T-helper 2 cell treated with Interferon-gamma antibody and Interleukin-4, amounts not matched to agents 5 μg/mL and 100 μg/mL, for 36 hours (primary cell): ENCODE data around the gene AFAP1.

Experiments
- DNase-seq: peaks from one replicate; pipeline ENCODE4 v3.0.0; 2021; ENCODE audit warnings: low spot score
- H3K27ac Mint-ChIP-seq: one replicate; pipeline ENCODE4 v1.8.0; 2021; ENCODE audit warnings: mild to moderate bottlenecking, mixed read lengths
- H3K27me3 Mint-ChIP-seq: one replicate; pipeline ENCODE4 v1.8.0; 2021; ENCODE audit warnings: low read depth, mixed read lengths
- H3K36me3 Mint-ChIP-seq: one replicate; pipeline ENCODE4 v1.8.0; 2021; ENCODE audit warnings: low read depth, mixed read lengths
- H3K4me1 Mint-ChIP-seq: one replicate; pipeline ENCODE4 v1.8.0; 2021; ENCODE audit warnings: low read depth, mixed read lengths
- H3K4me3 Mint-ChIP-seq: one replicate; pipeline ENCODE4 v1.8.0; 2022; ENCODE audit warnings: mild to moderate bottlenecking, moderate library complexity, mixed read lengths
- H3K9me3 Mint-ChIP-seq: one replicate; pipeline ENCODE4 v1.8.0; 2021; ENCODE audit warnings: mixed read lengths

The AFAP1 gene

GRCh38 chr4:7842384-7843279 lies 97.0 kb downstream of the AFAP1 start:
- H3K36me3 Mint-ChIP-seq: peaks cover 3% of the 10 kb centered on the region
- no peaks in the 10 kb centered on the region for H3K9me3 Mint-ChIP-seq
- H3K4me3 Mint-ChIP-seq: no peak overlapping the region
- H3K27me3 Mint-ChIP-seq: no peaks in the 10 kb centered on the region
- no peak for DNase-seq
- no peak overlapping the region for H3K27ac Mint-ChIP-seq
- H3K4me1 Mint-ChIP-seq: peaks cover 17% of the 10 kb centered on the region

DNA sequence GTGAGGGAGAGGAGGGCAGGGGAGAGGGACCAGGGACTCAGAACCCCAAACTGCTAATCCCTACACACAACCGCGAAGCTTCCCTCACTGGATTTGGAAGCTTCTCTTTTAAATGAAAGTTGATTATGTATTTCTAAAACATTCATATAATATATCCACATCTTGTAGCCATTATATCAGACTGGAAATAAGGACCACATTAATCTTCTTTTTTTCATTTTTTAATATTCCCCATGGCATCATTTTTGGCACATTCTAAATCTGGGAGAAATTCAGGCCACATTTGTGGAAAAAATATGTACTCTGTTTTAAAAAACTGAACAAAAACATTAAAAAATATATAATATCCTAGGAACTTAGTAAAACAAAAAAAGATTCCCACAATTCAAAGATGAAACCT lies 97.8 kb downstream of the AFAP1 start:
- peaks cover 3% of the 10 kb centered on the region for H3K36me3 Mint-ChIP-seq
- H3K9me3 Mint-ChIP-seq: no peaks in the 10 kb centered on the region
- no peak overlapping the region for H3K4me3 Mint-ChIP-seq
- H3K27ac Mint-ChIP-seq: no peak overlapping the region
- no peak for DNase-seq
- H3K4me1 Mint-ChIP-seq: peaks cover 14% of the 10 kb centered on the region
- H3K27me3 Mint-ChIP-seq: no peaks in the 10 kb centered on the region

- H3K27ac Mint-ChIP-seq: no peak overlapping the region
- H3K36me3 Mint-ChIP-seq: peaks cover 3% of the 10 kb centered on the region
- DNase-seq: no peak
- H3K27me3 Mint-ChIP-seq: no peaks in the 10 kb centered on the region
- H3K4me1 Mint-ChIP-seq: peaks cover 14% of the 10 kb centered on the region
- no peak overlapping the region for H3K4me3 Mint-ChIP-seq
- no peaks in the 10 kb centered on the region for H3K9me3 Mint-ChIP-seq
Observed at GRCh38 chr4:7841071-7841470, 98.6 kb downstream of the AFAP1 start.

DNA sequence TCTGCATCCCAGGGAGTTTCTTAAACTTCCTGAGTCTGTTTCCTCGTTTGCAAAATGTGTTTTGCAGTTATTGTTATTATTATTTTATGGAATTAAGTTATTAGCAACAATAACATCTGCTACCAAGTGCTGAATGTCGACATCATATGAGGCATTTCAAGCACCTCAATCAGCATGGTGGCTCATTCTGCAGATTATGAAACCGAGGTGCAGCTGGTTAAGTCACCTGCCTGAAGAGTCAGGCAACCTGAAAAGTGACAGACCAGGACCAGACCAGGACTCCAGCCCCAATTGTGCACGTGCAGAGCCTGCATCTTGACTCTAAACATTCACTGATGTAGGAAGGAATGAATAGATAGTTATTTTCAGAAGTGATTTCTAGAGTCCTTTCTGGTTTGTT lies 99.8 kb downstream of the AFAP1 start:
- Mint-ChIP-seq H3K36me3 (peaks cover 3% of the 10 kb centered on the region), H3K4me1 (peaks cover 10% of the 10 kb centered on the region), H3K27me3 (no peaks in the 10 kb centered on the region), H3K9me3 (no peaks in the 10 kb centered on the region), H3K4me3 (no peak overlapping the region), H3K27ac (no peak overlapping the region)
- DNase-seq: no peak

- H3K27ac Mint-ChIP-seq: no peak overlapping the region
- no peaks in the 10 kb centered on the region for H3K27me3 Mint-ChIP-seq
- DNase-seq: no peak
- H3K4me3 Mint-ChIP-seq: no peak overlapping the region
- H3K9me3 Mint-ChIP-seq: no peaks in the 10 kb centered on the region
- no peaks in the 10 kb centered on the region for H3K4me1 Mint-ChIP-seq
- peaks cover 1% of the 10 kb centered on the region for H3K36me3 Mint-ChIP-seq
Observed at GRCh38 chr4:7838136-7838782, 101.4 kb downstream of the AFAP1 start.

- no peak for DNase-seq
- H3K36me3 Mint-ChIP-seq: peaks cover 3% of the 10 kb centered on the region
- no peaks in the 10 kb centered on the region for H3K27me3 Mint-ChIP-seq
- no peak overlapping the region for H3K27ac Mint-ChIP-seq
- no peaks in the 10 kb centered on the region for H3K9me3 Mint-ChIP-seq
- no peak overlapping the region for H3K4me3 Mint-ChIP-seq
- H3K4me1 Mint-ChIP-seq: peaks cover 6% of the 10 kb centered on the region
Observed at GRCh38 chr4:7837597-7838135, 102.0 kb downstream of the AFAP1 start.

GRCh38 chr4:7831858-7832730 lies 107.6 kb downstream of the AFAP1 start:
- Mint-ChIP-seq H3K27me3 (no peaks in the 10 kb centered on the region), H3K9me3 (peaks cover 5% of the 10 kb centered on the region), H3K4me1 (peaks cover 52% of the 10 kb centered on the region), H3K36me3 (peaks cover 9% of the 10 kb centered on the region), H3K4me3 (no peak overlapping the region), H3K27ac (no peak overlapping the region)
- no peak for DNase-seq

DNA sequence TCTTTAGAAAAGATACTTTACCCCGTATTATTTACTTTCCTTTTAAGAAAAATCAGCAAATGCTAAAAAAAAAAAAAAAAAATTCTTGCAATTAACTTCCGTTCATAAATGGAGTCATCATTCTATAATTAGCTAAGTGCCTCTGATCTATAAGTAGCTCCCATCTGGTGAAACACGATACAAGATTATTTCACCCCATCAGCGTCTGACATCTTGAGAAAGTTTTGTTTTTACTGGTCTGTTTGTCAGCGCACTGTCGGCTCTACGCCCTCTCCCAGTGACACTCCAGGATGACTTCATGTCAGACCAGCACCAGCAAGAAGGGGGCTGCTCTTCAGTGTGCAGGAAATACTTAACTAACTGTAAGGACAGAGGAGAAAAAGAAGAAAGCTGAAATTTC lies 108.3 kb downstream of the AFAP1 start:
- no peak overlapping the region for H3K27ac Mint-ChIP-seq
- H3K4me1 Mint-ChIP-seq: peaks cover 55% of the 10 kb centered on the region
- H3K4me3 Mint-ChIP-seq: peak overlapping the region; percentile 37
- peaks cover 5% of the 10 kb centered on the region for H3K9me3 Mint-ChIP-seq
- H3K27me3 Mint-ChIP-seq: no peaks in the 10 kb centered on the region
- peak; percentile 19 for DNase-seq
- H3K36me3 Mint-ChIP-seq: peaks cover 14% of the 10 kb centered on the region

DNA sequence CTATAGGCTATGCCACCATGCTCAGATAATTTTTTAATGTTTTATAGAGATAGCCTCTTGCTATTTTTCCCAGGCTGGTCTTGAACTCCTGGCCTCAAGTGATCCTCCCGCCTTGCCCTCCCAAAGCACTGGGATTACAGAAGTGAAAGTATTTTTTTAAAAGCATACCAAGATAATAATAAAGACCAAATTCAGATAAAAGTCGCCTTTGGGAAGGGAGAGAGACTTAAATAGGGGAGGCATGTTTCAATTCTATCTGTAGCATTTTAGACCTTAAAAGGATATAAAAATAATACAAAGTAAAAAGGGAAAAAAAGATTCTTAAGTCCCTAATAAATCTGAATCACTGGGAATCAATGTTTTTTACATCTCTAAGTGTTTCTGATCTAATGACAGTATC lies 108.9 kb downstream of the AFAP1 start:
- no peak for DNase-seq
- Mint-ChIP-seq H3K36me3 (peaks cover 15% of the 10 kb centered on the region), H3K27me3 (no peaks in the 10 kb centered on the region), H3K4me3 (no peak overlapping the region), H3K4me1 (peaks cover 55% of the 10 kb centered on the region), H3K27ac (no peak overlapping the region), H3K9me3 (peaks cover 5% of the 10 kb centered on the region)

DNA sequence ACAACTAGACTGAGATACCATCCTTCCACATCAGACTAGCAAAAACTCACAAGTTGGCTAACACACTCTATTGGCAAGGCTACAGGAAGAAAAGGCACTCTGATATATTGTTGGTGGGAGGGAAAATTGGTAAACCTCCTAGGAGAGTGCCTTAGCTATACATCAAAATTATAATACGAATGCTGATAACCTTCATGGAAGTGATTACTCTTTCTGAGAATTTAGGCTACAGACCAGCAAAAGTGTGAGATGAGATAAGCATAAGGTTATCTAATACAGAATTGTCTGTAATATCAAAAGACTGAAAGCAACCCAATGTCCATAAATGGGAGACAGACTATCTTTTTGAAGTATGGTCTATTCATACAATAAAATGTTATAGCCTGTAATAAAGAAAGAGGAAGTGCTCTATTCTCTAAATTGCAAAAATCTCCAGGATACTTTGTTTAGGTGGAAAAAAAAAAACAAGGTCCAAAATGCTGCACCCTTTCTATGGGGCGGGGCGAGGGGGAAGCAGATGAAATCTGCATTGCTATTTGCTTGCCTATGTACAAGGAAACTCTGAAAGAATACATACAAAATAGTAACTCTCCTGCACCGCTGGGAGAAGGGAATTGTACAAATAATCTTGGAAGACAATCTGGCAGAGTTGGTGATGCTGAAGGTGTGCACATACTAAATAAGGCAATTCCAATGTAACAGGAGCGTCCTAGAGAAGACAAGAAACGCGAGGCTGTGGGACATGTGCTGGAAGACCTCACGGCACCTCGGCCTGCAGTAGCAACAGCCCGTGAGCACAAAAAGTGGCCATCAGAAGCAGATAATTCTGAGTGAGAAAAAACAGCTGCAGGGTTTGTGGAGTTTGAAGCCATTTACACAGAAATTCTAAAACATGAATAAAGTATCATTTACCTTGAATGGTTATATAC lies 109.7 kb downstream of the AFAP1 start:
- H3K4me1 Mint-ChIP-seq: peaks cover 55% of the 10 kb centered on the region
- H3K9me3 Mint-ChIP-seq: peaks cover 5% of the 10 kb centered on the region
- H3K4me3 Mint-ChIP-seq: no peak overlapping the region
- H3K36me3 Mint-ChIP-seq: peaks cover 15% of the 10 kb centered on the region
- no peak for DNase-seq
- peak overlapping the region; percentile 43 for H3K27ac Mint-ChIP-seq
- no peaks in the 10 kb centered on the region for H3K27me3 Mint-ChIP-seq

DNA sequence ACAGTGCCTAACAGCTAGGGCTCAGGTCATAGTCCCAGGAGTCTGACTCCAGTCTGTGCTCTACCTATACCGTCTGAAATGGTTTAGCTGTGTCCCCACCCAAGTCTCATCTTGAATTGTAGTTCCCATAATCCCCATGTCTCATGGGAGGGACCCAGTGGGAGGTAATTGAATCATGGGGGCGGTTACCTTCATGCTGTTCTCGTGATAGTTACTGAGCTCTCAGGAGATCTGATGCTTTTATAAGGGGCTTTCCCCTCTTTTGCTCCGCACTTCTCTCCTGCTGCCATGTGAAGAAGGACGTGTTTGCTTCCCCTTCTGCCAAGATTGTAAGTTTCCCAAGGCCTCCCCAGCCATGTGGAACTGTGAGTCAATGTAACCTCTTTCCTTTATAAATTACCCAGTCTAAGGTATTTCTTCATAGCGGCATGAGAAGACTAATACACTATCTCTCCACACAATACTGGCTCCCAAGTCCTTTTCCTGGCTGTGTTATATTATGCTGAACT lies 110.8 kb downstream of the AFAP1 start:
- Mint-ChIP-seq H3K27me3 (no peaks in the 10 kb centered on the region), H3K27ac (peak overlapping the region; percentile 82), H3K36me3 (peaks cover 15% of the 10 kb centered on the region), H3K4me1 (peaks cover 55% of the 10 kb centered on the region), H3K9me3 (peaks cover 5% of the 10 kb centered on the region), H3K4me3 (peak overlapping the region; percentile 71)
- DNase-seq: no peak

DNA sequence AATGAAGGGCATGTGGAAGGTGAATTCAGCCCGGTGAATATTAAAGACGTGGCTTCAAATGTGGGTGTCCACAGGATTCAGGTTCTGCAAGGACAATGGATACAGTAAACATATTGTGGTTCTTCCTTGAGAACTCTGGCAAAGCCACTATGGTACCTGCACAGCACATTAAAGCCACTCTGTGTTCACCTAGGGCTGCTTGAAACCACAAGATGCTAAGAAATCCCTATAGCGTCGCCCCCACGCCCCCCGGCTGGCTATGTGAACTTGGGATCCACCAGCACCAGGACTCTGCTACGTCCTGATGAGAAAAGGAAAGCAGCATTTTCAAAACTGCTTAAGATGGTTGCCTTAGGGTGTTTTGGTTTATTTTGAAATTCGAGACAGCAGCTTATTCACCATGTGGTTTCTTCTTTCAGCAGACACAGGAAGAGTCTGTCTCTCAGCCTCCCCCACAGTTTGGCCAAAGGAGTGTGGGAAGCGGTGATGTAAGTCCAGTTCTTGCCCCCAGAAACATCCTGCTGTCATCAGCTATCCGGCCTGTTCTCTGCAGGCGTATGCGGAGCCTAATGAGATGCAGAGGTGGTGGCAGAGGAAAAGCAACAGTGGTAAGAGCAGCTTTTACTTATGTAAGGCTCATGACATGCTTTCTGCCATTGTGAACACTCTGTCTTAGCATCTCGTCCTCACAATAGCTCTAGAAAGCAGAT lies 111.5 kb downstream of the AFAP1 start:
- H3K9me3 Mint-ChIP-seq: peaks cover 5% of the 10 kb centered on the region
- DNase-seq: peak; percentile 60
- peaks cover 14% of the 10 kb centered on the region for H3K36me3 Mint-ChIP-seq
- H3K27me3 Mint-ChIP-seq: no peaks in the 10 kb centered on the region
- peak overlapping the region; percentile 82 for H3K27ac Mint-ChIP-seq
- H3K4me3 Mint-ChIP-seq: peak overlapping the region; percentile 71
- peaks cover 54% of the 10 kb centered on the region for H3K4me1 Mint-ChIP-seq
